A549 (cell line): ENCODE results near the gene ZNF132.

Source experiments
- CHD2 ChIP-seq: fragments of 150-350 bp; IDR thresholded peaks from 2 replicates; pipeline ENCODE4 v1.6.1; 2014; ENCODE audit warnings: low read length; ENCODE audit not compliant: partially characterized antibody
- EP300 ChIP-seq, 2 experiments: fragments of >200 bp; sonication (Bioruptor Twin); formaldehyde crosslinking; IDR thresholded peaks; 2 replicates in 1 of 2; 3 replicates in 1 of 2; pipeline ENCODE4 v1.6.1; 2016 to 2017
- ESRRA ChIP-seq: fragments of 150-350 bp; IDR thresholded peaks from 2 replicates; pipeline ENCODE4 v1.6.1; 2014; ENCODE audit warnings: mild to moderate bottlenecking, low read length, borderline replicate concordance
- KDM1A ChIP-seq: fragments of 200-600 bp; sonication (generic); IDR thresholded peaks from 2 replicates; pipeline ENCODE4 v1.6.1; 2016; ENCODE audit warnings: low read depth, mild to moderate bottlenecking
- POLR2A ChIP-seq: IDR thresholded peaks from 2 replicates; pipeline ENCODE4 v1.6.1; 2012; ENCODE audit warnings: mild to moderate bottlenecking, low read length
- RFX5 ChIP-seq: fragments of 450-650 bp; IDR thresholded peaks from 2 replicates; pipeline ENCODE4 v1.7.1; 2014; ENCODE audit warnings: antibody characterized with exemption, mild to moderate bottlenecking, moderate library complexity
- ZC3H11A ChIP-seq: fragments of 450-650 bp; IDR thresholded peaks from 2 replicates; pipeline ENCODE4 v1.6.1; 2014; ENCODE audit warnings: antibody characterized with exemption, mild to moderate bottlenecking

- TF ChIP-seq POLR2A: no peak
- no peak for TF ChIP-seq EP300 (IDR thresholded peaks at IDR 0.05)
- no peak for TF ChIP-seq KDM1A
- no peak for TF ChIP-seq RFX5
- TF ChIP-seq CHD2: no peak
- TF ChIP-seq ZC3H11A: no peak
- no peak for TF ChIP-seq ESRRA
These were observed 40.9 kb upstream of the ZNF132 start for GRCh38 chr19:58480831-58481230.
